ENCODE data around the gene PIMREG.

Gene PIMREG

GRCh38 chr17:6437956-6438355 is 6.3 kb upstream of the PIMREG start:
- no peak for TF ChIP-seq CTCF (IDR thresholded peaks at IDR 0.05)
- no peak for TF ChIP-seq ZFX (IDR thresholded peaks at IDR 0.05; ENCODE audit: borderline replicate concordance)
- no peak overlapping the region for H3K27ac ChIP-seq

- H3K27ac ChIP-seq, result no peak overlapping the region
- TF ChIP-seq ZFX (IDR thresholded peaks at IDR 0.05; ENCODE audit: borderline replicate concordance), result no peak
- TF ChIP-seq CTCF (IDR thresholded peaks at IDR 0.05), result no peak
These were observed 4.3 kb upstream of the PIMREG start for GRCh38 chr17:6439951-6440350.

DNA sequence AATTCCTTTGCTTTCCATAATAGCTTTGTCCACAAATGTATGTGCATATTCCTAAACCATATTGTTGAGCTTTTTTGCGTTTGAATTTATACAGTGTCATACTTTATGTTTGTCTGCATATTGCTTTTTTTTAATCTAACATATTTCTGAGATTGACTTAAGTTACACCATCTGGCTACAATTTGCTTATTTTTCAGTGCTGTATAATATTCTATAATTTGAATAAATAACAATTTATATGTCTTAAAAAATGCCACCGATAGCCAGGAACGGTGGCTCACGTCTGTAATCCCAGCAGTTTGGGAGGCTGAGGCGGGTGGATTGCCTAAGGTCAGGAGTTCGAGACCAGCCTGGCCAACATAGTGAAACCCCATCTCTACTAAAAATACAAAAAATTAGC is 1.5 kb upstream of the PIMREG start:
- peak overlapping the region; percentile 93 for H3K27ac ChIP-seq
- TF ChIP-seq CTCF (IDR thresholded peaks at IDR 0.05) (no peak), ZFX (IDR thresholded peaks at IDR 0.05; ENCODE audit: borderline replicate concordance) (no peak)

DNA sequence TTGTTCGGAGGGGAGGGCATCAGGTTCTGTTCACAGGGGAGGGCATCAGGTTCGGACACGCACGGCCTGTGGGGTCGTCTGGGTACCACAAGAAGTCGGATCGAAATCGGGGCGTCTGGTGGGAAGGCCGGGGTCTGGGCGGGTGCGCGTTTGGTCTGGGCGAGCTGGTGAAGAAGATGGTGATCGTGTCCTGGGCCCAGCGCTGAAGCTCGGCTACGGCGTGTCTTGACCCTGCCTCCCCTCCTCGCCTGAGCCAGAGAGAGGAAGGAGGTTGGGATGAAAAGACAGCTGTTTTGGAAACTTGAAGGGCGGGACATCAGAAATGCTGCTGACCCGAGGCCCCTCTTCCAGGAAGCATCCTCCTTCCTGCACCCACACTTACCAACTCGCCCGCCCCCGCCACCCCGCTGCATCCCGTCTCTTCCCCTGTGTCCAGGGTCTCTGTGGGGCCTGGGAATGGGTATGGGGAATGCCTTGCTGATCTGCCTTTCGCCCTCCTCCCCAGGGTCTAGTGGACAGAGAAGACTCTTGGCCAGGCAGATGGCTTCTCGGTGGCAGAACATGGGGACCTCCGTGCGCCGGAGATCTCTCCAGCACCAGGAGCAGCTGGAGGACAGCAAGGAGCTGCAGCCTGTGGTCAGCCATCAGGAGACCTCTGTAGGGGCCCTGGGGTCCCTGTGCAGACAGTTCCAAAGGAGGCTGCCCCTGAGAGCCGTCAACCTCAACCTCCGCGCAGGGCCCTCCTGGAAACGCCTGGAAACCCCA is 498 bp downstream of the PIMREG start:
- peak overlapping the region; percentile 93 for H3K27ac ChIP-seq
- TF ChIP-seq CTCF (IDR thresholded peaks at IDR 0.05) (no peak), ZFX (IDR thresholded peaks at IDR 0.05; ENCODE audit: borderline replicate concordance) (no peak)

DNA sequence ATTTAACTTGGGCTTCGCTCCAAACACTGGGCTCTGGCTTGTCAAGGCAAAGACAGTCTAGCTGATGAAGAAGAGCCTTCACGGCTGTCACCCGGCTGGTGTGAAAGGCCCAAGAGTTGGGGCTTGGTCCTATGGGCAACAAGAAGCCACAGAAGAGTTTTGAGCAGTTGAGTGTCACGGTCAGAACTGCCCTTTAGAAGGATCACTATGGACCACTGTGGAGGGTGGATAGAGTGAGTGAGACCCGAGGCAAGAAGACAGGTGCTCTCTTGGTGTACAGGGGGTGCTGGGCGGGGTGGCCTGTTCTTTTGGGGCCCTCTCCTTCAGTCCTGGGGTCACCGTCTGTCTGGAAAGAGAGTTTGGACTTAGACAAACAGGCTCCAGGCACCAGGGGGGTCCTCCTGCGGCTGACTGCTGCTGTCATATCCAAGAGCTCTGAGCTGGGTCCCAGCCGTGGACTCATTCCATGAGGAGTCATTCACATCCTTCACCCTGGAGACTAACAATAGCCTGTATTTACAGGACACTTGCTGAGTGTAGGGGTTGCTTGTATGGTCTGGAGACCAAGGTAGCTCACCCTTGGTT is 2.4 kb downstream of the PIMREG start:
- TF ChIP-seq ZFX (IDR thresholded peaks at IDR 0.05; ENCODE audit: borderline replicate concordance) (no peak), CTCF (IDR thresholded peaks at IDR 0.05) (no peak)
- H3K27ac ChIP-seq, result no peak overlapping the region

DNA sequence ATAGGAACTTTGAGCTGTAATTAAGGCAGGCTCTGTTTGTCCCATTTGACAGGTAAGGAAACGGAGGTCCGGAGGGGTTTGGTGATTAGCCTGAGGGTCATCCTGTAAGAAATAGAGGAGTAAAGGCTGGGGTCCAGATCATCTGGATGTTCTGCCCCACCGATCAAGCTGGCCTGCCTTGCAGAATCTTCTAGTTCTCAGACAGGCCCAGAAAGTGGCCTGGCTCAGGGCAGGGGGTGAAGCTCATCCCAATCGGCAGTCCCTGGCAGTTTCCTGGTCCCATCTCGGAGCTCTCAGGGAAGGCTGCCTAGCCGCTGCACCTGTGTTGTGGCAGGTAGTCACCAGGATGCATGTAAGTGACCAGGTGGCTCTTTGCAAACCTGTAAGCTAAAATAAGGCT is 4.2 kb downstream of the PIMREG start:
- TF ChIP-seq CTCF (IDR thresholded peaks at IDR 0.05) (no peak), ZFX (IDR thresholded peaks at IDR 0.05; ENCODE audit: borderline replicate concordance) (no peak)
- H3K27ac ChIP-seq, result no peak overlapping the region

DNA sequence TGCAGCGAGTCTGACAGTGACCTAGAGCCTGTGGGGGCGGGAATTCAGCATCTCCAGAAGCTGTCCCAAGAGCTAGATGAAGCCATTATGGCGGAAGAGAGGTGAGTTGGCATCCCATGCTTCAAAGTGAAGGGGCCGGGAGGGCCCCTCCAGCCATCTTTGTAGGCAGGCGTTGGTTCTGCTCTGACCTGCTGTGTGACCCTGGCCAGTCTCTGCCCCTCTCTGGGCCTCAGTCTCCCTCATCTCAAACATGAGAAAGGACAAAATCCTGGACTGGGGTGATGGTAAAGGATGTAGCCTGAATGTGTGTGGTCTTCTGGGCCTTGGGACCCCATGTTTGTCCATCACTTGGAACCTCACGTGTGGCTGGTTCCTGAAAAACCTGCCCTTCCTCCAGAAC is 5.1 kb downstream of the PIMREG start:
- H3K27ac ChIP-seq, result no peak overlapping the region
- TF ChIP-seq CTCF (IDR thresholded peaks at IDR 0.05) (no peak), ZFX (IDR thresholded peaks at IDR 0.05; ENCODE audit: borderline replicate concordance) (no peak)

Data from 22Rv1 (cell line).